K562 (cell line): ENCODE measurements around the gene TGFBR2. TPM values are rescaled to one million over a fixed set of nuclear protein-coding genes. Genes with fewer than 3 reads are reported as not detected.

Source experiments
- ATAC-seq: fragments of 200-7000 bp; cut with Tn5 transposase; 3 replicates; pipeline ENCODE4 v1.9.1; 2020; ENCODE audit warnings: moderate library complexity
- BruUV-seq: library from RNA; stranded (reverse); fragments of 400-500 nt; replicated peaks from 2 replicates; lab custom pipeline; 2021; lab: Mats Ljungman, UMichigan
- CTCF ChIA-PET: fragments of 300-600 bp; formaldehyde crosslinking; extraction: SDS; loops from one replicate; lab custom pipeline; 2021; ENCODE audit warnings: low intra/inter-chr PET ratio; lab: Yijun Ruan, JAX
- POLR2A ChIA-PET: fragments of 300-600, 350-650 bp; sonication (Branson Sonifier 250); formaldehyde crosslinking; extraction: SDS; loops from one replicate; lab custom pipeline; 2021; ENCODE audit warnings: antibody characterized with exemption, inconsistent platforms; lab: Yijun Ruan, JAX
- DNase-seq, 4 experiments: peaks; one replicate each; pipeline versions ENCODE4 v3.0.0 to v3.0.0-alpha.2; 2011 to 2018; ENCODE audit warnings: low spot score in 3 of 4, mixed read lengths in 3 of 4; ENCODE audit errors: extremely low read depth in 1 of 4
- FAIRE-seq: peaks from 2 replicates; lab custom pipeline; 2011; peaks lifted over from hg19 to GRCh38; lab: Jason Lieb, UNC
- H2AFZ ChIP-seq: 2 replicates; pipeline ENCODE4 v1.6.0; 2011; ENCODE audit warnings: low read depth, low read length, control low read depth, inconsistent platforms
- H3K27ac ChIP-seq: fragments of 200-600 bp; 3 replicates; pipeline ENCODE4 v1.8.0; 2011; ENCODE audit warnings: low read depth, mild to moderate bottlenecking, control low read depth, inconsistent platforms, low read length, moderate library complexity, mixed read lengths; ENCODE audit errors: extremely low read depth
- H3K27me3 ChIP-seq, 2 experiments: fragments of 300-600 bp in 1 of 2; 2 replicates in 1 of 2; 3 replicates in 1 of 2; pipeline versions ENCODE4 v1.6.0 to v1.8.0; 2011; ENCODE audit warnings: inconsistent platforms in 2 of 2, low read length in 2 of 2, mild to moderate bottlenecking in 1 of 2, mixed read lengths in 1 of 2, moderate library complexity in 1 of 2; ENCODE audit not compliant: control insufficient read depth in 2 of 2, insufficient read depth in 2 of 2
- H3K36me3 ChIP-seq: fragments of 300-600 bp; 3 replicates; pipeline ENCODE4 v1.8.0; 2011; ENCODE audit warnings: mild to moderate bottlenecking, low read length, inconsistent platforms; ENCODE audit not compliant: control insufficient read depth, insufficient read depth
- H3K4me1 ChIP-seq, 2 experiments: fragments of 200-600 bp in 1 of 2; replicated peaks in 1 of 2; 2 replicates in 1 of 2; 3 replicates in 1 of 2; pipeline versions ENCODE4 v1.5.1 to v1.8.0; 2011; ENCODE audit warnings: inconsistent platforms in 2 of 2, low read length in 2 of 2, mild to moderate bottlenecking in 1 of 2, mixed read lengths in 1 of 2, moderate library complexity in 1 of 2; ENCODE audit not compliant: control insufficient read depth in 2 of 2, insufficient read depth in 2 of 2
- H3K4me2 ChIP-seq: 2 replicates; pipeline ENCODE4 v1.6.1; 2011; ENCODE audit warnings: low read length, control low read depth, inconsistent platforms, mixed read lengths; ENCODE audit not compliant: insufficient read depth
- H3K4me3 ChIP-seq: fragments of 200-600 bp; sonication (generic), shearing (Covaris generic); 2 replicates; pipeline ENCODE4 v1.5.1; 2016; ENCODE audit warnings: control low read depth, inconsistent platforms
- H3K79me2 ChIP-seq: fragments of 200-600 bp; 3 replicates; pipeline ENCODE4 v1.8.0; 2011; ENCODE audit warnings: low read length, inconsistent platforms; ENCODE audit not compliant: control insufficient read depth, insufficient read depth
- H3K9ac ChIP-seq, 2 experiments: 2 replicates each; pipeline versions ENCODE4 v1.6.0 to v1.6.1; 2011; ENCODE audit warnings: low read depth in 2 of 2, low read length in 2 of 2, control low read depth in 1 of 2, inconsistent platforms in 1 of 2, mild to moderate bottlenecking in 1 of 2, mixed read lengths in 1 of 2; ENCODE audit not compliant: insufficient read depth in 1 of 2
- H3K9me1 ChIP-seq: one replicate; pipeline ENCODE4 v1.6.0; 2011; ENCODE audit warnings: inconsistent platforms, mild to moderate bottlenecking, low read length, moderate library complexity; ENCODE audit not compliant: control insufficient read depth, insufficient read depth
- H3K9me3 ChIP-seq: replicated peaks from 2 replicates; pipeline ENCODE4 v1.5.1; 2011; ENCODE audit warnings: low read depth, low read length, inconsistent platforms; ENCODE audit not compliant: control insufficient read depth, insufficient read depth
- H4K20me1 ChIP-seq: replicated peaks from 2 replicates; pipeline ENCODE4 v1.6.1; 2011; ENCODE audit warnings: low read length, inconsistent platforms, mixed read lengths; ENCODE audit not compliant: control insufficient read depth, insufficient read depth
- GABPA ChIP-seq: fragments of 200-800 bp; sonication (Bioruptor generic); conservative IDR thresholded peaks from 2 replicates; pipeline ENCODE4 v1.6.1; 2016; ENCODE audit warnings: low read depth, missing genetic modification characterization, missing compliant biosample characterization
- MAFF ChIP-seq: IDR thresholded peaks from 2 replicates; pipeline ENCODE4 v1.6.1; 2012; ENCODE audit warnings: low read length, improper control_type of control experiment
- MCM3 ChIP-seq: fragments of 450-650 bp; IDR thresholded peaks from 2 replicates; pipeline ENCODE4 v1.6.1; 2016
- SNIP1 ChIP-seq: fragments of 450-650 bp; IDR thresholded peaks from 2 replicates; pipeline ENCODE4 v1.7.1; 2017; ENCODE audit warnings: low read depth, mild to moderate bottlenecking
- VEZF1 ChIP-seq: fragments of 200-800 bp; sonication (Bioruptor generic); IDR thresholded peaks from 2 replicates; pipeline ENCODE4 v1.6.1; 2017; ENCODE audit warnings: missing genetic modification characterization, missing compliant biosample characterization
- ZBTB17 ChIP-seq: fragments of 450-650 bp; formaldehyde crosslinking; IDR thresholded peaks from 2 replicates; pipeline ENCODE4 v1.4.0; 2020; ENCODE audit warnings: mild to moderate bottlenecking
- WGBS: fragments of 100-300 bp; shearing (Covaris generic); methylation state at CpG from one replicate; pipeline ENCODE4 v1.1.6; 2016; ENCODE audit warnings: low coverage, mixed read lengths; ENCODE audit not compliant: insufficient coverage; ENCODE audit errors: missing lambda C conversion rate; 5-methylcytosine and 5-hydroxymethylcytosine counted together
- in situ Hi-C: fragments of 300-500 bp; cut with MboI; formaldehyde crosslinking; loops from 4 replicates; pipeline ENCODE4 v1.15.0; 2018; ENCODE audit warnings: inconsistent platforms, mixed read lengths
- intact Hi-C: fragments of 100-400 bp; cut with micrococcal nuclease; formaldehyde crosslinking; loops from 2 replicates; pipeline ENCODE4 v1.14.2; 2022
- polyA plus RNA-seq, 8 experiments: library from polyadenylated mRNA; depleted of rRNA in 4 of 8; stranded (reverse) in 5 of 8; unstranded in 3 of 8; fragments of >200 nt; fragmentation: Nextera tagmentation in 2 of 8; fragmentation: Illumina TruSeq in 1 of 8; extraction: Ambion mirVana in 2 of 8; extraction: Trizol in 1 of 8; gene quantifications; 2 replicates each; pipeline versions ENCODE4 v1.2.1 to v1.2.3, GENCODE V29; 2011 to 2014; ENCODE audit warnings: inconsistent platforms in 1 of 8, missing spikeins in 1 of 8
- total RNA-seq, 7 experiments: library from RNA; depleted of rRNA in 6 of 7; stranded (reverse); fragments of >200 nt in 6 of 7; fragmentation: Illumina TruSeq in 2 of 7; extraction: Trizol in 2 of 7; gene quantifications; 2 replicates each; pipeline versions ENCODE4 v1.2.1 to v1.2.3, GENCODE V29; 2011 to 2021; ENCODE audit warnings: low replicate concordance in 1 of 7

TGFBR2 gene
- total and polyA plus RNA-seq, 9 of the 15 experiments (the other 6 are each of a cell fraction or from before 2014, with no cell fraction given), result 0.11 to 0.84 (median 0.24) TPM

GRCh38 chr3:30672959-30673358, 66.6 kb downstream of the TGFBR2 start:
- BruUV-seq, result no TSS peak
- ChIA-PET CTCF (no interaction called here), POLR2A (no interaction called here)
- no peaks in the 10 kb centered on the region for H4K20me1 ChIP-seq
- H3K27me3 ChIP-seq, result no peaks in the 10 kb centered on the region
- no peak for TF ChIP-seq SNIP1
- no peak for TF ChIP-seq MAFF
- TF ChIP-seq VEZF1 (CRISPR knock-in tag), result no peak
- 0 out of 2 replicates have a peak, but pooled peaks have one; percentile 3 for TF ChIP-seq GABPA
- 0 out of 2 replicates have a peak, but pooled peaks have one; percentile 21 for TF ChIP-seq ZBTB17 (CRISPR knock-in tag)
- no peak for TF ChIP-seq MCM3
- intact Hi-C loops (no loop called here), in situ Hi-C loops (no loop called here)
- no peak overlapping the region for H3K4me2 ChIP-seq
- no peak overlapping the region for H2AFZ ChIP-seq
- WGBS, result 0% methylated on average over 4 of the region's 4 CpGs
- no peaks in the 10 kb centered on the region for H3K9me3 ChIP-seq
- no peaks in the 10 kb centered on the region for H3K79me2 ChIP-seq
- no peak overlapping the region for H3K27ac ChIP-seq
- H3K4me3 ChIP-seq, result no peak overlapping the region
- FAIRE-seq (no peak), DNase-seq (no peak), ATAC-seq (no peak)
- no peaks in the 10 kb centered on the region for H3K36me3 ChIP-seq
- no peaks in the 10 kb centered on the region for H3K9me1 ChIP-seq
- no peak overlapping the region for H3K9ac ChIP-seq
- no peaks in the 10 kb centered on the region for H3K4me1 ChIP-seq
